HepG2 (cell line): ENCODE data around the gene HEXIM1. TPM values are rescaled to one million over a fixed set of nuclear protein-coding genes. Genes with fewer than 3 reads are reported as not detected.

Experiments
- AHR ChIP-seq: IDR thresholded peaks from 2 replicates; pipeline ENCODE4 v1.6.1; 2018; ENCODE audit warnings: missing genetic modification reagents, missing compliant biosample characterization
- ATAD3A ChIP-seq: sonication (generic); formaldehyde crosslinking; IDR thresholded peaks from 2 replicates; pipeline ENCODE4 v1.4.0; 2020; ENCODE audit warnings: missing genetic modification reagents
- ATF3 ChIP-seq: sonication (generic); formaldehyde crosslinking; IDR thresholded peaks from 2 replicates; pipeline ENCODE4 v1.4.0; 2020; ENCODE audit warnings: missing genetic modification reagents
- BCL3 ChIP-seq: sonication (generic); formaldehyde crosslinking; IDR thresholded peaks from 2 replicates; pipeline ENCODE4 v1.5.1; 2020; ENCODE audit warnings: mild to moderate bottlenecking, missing genetic modification reagents, moderate library complexity
- BRCA1 ChIP-seq: sonication (generic); formaldehyde crosslinking; IDR thresholded peaks from 2 replicates; pipeline ENCODE4 v1.4.0; 2020; ENCODE audit warnings: missing genetic modification reagents
- ESRRA ChIP-seq: sonication (generic); formaldehyde crosslinking; IDR thresholded peaks from 2 replicates; pipeline ENCODE4 v1.5.1; 2020; ENCODE audit warnings: mild to moderate bottlenecking, low read depth, missing genetic modification reagents
- ETV5 ChIP-seq: IDR thresholded peaks from 2 replicates; pipeline ENCODE4 v1.6.1; 2018; ENCODE audit warnings: missing biosample characterization, missing genetic modification reagents, inconsistent platforms, borderline replicate concordance
- FOXO1 ChIP-seq: sonication (generic); formaldehyde crosslinking; IDR thresholded peaks from 2 replicates; pipeline ENCODE4 v1.4.0; 2020; ENCODE audit warnings: missing genetic modification reagents
- FOXP1 ChIP-seq, 2 experiments: fragments of 450-650 bp in 1 of 2; IDR thresholded peaks; 2 replicates each; pipeline ENCODE4 v1.6.1; 2017 to 2018; ENCODE audit warnings: antibody characterized with exemption in 1 of 2
- RBAK ChIP-seq: sonication (generic); formaldehyde crosslinking; IDR thresholded peaks from 2 replicates; pipeline ENCODE4 v1.5.1; 2020; ENCODE audit warnings: mild to moderate bottlenecking, missing genetic modification reagents
- RBFOX2 ChIP-seq: fragments of 200-400 bp; formaldehyde crosslinking; IDR thresholded peaks from 2 replicates; pipeline ENCODE4 v1.6.1; 2017; ENCODE audit warnings: low read depth, mild to moderate bottlenecking, low read length
- SMAD3 ChIP-seq: sonication (generic); formaldehyde crosslinking; IDR thresholded peaks from 2 replicates; pipeline ENCODE4 v1.4.0; 2020; ENCODE audit warnings: missing genetic modification reagents
- SNRNP70 ChIP-seq: fragments of 200-400 bp; formaldehyde crosslinking; IDR thresholded peaks from 2 replicates; pipeline ENCODE4 v1.6.1; 2017; ENCODE audit warnings: mild to moderate bottlenecking, low read depth, low read length, moderate library complexity
- SOX13 ChIP-seq, 3 experiments: fragments of 450-650 bp in 1 of 3; sonication (generic) in 1 of 3; formaldehyde crosslinking in 1 of 3; IDR thresholded peaks in 2 of 3; conservative IDR thresholded peaks in 1 of 3; 2 replicates each; pipeline versions ENCODE4 v1.5.0 to v1.6.1; 2016 to 2020; ENCODE audit warnings: antibody characterized with exemption in 1 of 3, mild to moderate bottlenecking in 1 of 3, missing compliant biosample characterization in 1 of 3, missing genetic modification reagents in 1 of 3, moderate library complexity in 1 of 3
- TCF7L2 ChIP-seq: IDR thresholded peaks from 2 replicates; pipeline ENCODE4 v1.6.1; 2011; ENCODE audit warnings: mild to moderate bottlenecking, low read depth, low read length, moderate library complexity
- YEATS2 ChIP-seq: sonication (generic); formaldehyde crosslinking; IDR thresholded peaks from 2 replicates; pipeline ENCODE4 v1.4.0; 2020; ENCODE audit warnings: missing genetic modification reagents, borderline replicate concordance
- ZBTB42 ChIP-seq: sonication (generic); formaldehyde crosslinking; IDR thresholded peaks from 2 replicates; pipeline ENCODE4 v1.5.0; 2020; ENCODE audit warnings: mild to moderate bottlenecking, missing genetic modification reagents
- ZEB1 ChIP-seq: IDR thresholded peaks from 2 replicates; pipeline ENCODE4 v1.6.1; 2012; ENCODE audit warnings: mild to moderate bottlenecking, low read depth, inconsistent platforms; ENCODE audit not compliant: insufficient replicate concordance
- ZNF10 ChIP-seq: sonication (generic); formaldehyde crosslinking; IDR thresholded peaks from 2 replicates; pipeline ENCODE4 v1.4.0; 2020; ENCODE audit warnings: mild to moderate bottlenecking, low read depth, missing genetic modification reagents, borderline replicate concordance
- ZNF205 ChIP-seq: IDR thresholded peaks from 2 replicates; pipeline ENCODE4 v1.6.1; 2018; ENCODE audit warnings: missing biosample characterization, missing genetic modification reagents
- ZNF253 ChIP-seq: sonication (generic); formaldehyde crosslinking; IDR thresholded peaks from 2 replicates; pipeline ENCODE4 v1.8.0; 2022; ENCODE audit warnings: mild to moderate bottlenecking, missing genetic modification reagents, borderline replicate concordance
- ZNF3 ChIP-seq: IDR thresholded peaks from 2 replicates; pipeline ENCODE4 v1.7.0; 2017; ENCODE audit warnings: inconsistent platforms
- ZNF33B ChIP-seq: sonication (generic); formaldehyde crosslinking; IDR thresholded peaks from 2 replicates; pipeline ENCODE4 v1.5.1; 2020; ENCODE audit warnings: mild to moderate bottlenecking, missing genetic modification reagents
- ZNF557 ChIP-seq: sonication (generic); formaldehyde crosslinking; IDR thresholded peaks from 2 replicates; pipeline ENCODE4 v1.4.0; 2020; ENCODE audit warnings: missing genetic modification reagents
- ZNF577 ChIP-seq: sonication (generic); formaldehyde crosslinking; IDR thresholded peaks from 2 replicates; pipeline ENCODE4 v1.4.0; 2020; ENCODE audit warnings: mild to moderate bottlenecking, low read depth, missing genetic modification reagents, borderline replicate concordance
- ZNF704 ChIP-seq: sonication (generic); formaldehyde crosslinking; IDR thresholded peaks from 2 replicates; pipeline ENCODE4 v1.8.1; 2023; ENCODE audit warnings: mild to moderate bottlenecking, inconsistent platforms, moderate library complexity, missing genetic modification reagents, borderline replicate concordance
- ZNF710 ChIP-seq: sonication (generic); formaldehyde crosslinking; IDR thresholded peaks from 2 replicates; pipeline ENCODE4 v1.5.0; 2020; ENCODE audit warnings: mild to moderate bottlenecking, missing genetic modification reagents, borderline replicate concordance
- polyA plus RNA-seq, 8 experiments: library from polyadenylated mRNA; depleted of rRNA in 3 of 8; stranded (reverse) in 7 of 8; unstranded in 1 of 8; fragments of >200 nt; fragmentation: Illumina TruSeq in 4 of 8; extraction: Trizol in 4 of 8; gene quantifications; 2 replicates each; pipeline versions ENCODE4 v1.2.1 to v1.2.3, GENCODE V29; 2011 to 2016; ENCODE audit warnings: low read depth in 4 of 8, missing spikeins in 1 of 8, mixed read lengths in 1 of 8; ENCODE audit not compliant: insufficient read depth in 1 of 8
- total RNA-seq, 5 experiments: library from RNA; depleted of rRNA; stranded (reverse); fragments of >200 nt; fragmentation: Illumina TruSeq; extraction: Trizol; gene quantifications; 2 replicates each; pipeline ENCODE4 v1.2.3, GENCODE V29; 2016; ENCODE audit warnings: low read depth in 1 of 5

HEXIM1 gene
- total and polyA plus RNA-seq, 2 of the 13 experiments (the other 11 are each of a cell fraction or from before 2014, with no cell fraction given): 10.5 to 16.6 TPM

GRCh38 chr17:45149037-45149668, 878 bp downstream of the HEXIM1 start (continued):
- TF ChIP-seq ZBTB42 (CRISPR knock-in tag) (no peak), FOXO1 (CRISPR knock-in tag) (peak; percentile 50), ETV5 (peak; percentile 48), ZNF557 (peak; percentile 87; the same call in 1 of the 2 replicates), RBFOX2 (no peak; the same call in 1 of the 2 replicates), ZNF253 (CRISPR knock-in tag) (no peak), ZNF33B (no peak), ZNF10 (no peak), ATF3 (peak; percentile 52; the same call in 1 of the 2 replicates), ZNF3 (no peak), ESRRA (CRISPR knock-in tag) (no peak), ZNF577 (CRISPR knock-in tag) (no peak), SNRNP70 (no peak), RBAK (CRISPR knock-in tag) (no peak), ZEB1 (no peak), BRCA1 (CRISPR knock-in tag) (no peak), ATAD3A (CRISPR knock-in tag) (no peak), ZNF704 (CRISPR knock-in tag) (no peak), TCF7L2 (no peak), SMAD3 (CRISPR knock-in tag) (0 out of 2 replicates have a peak, but pooled peaks have one; percentile 29), ZNF205 (CRISPR knock-in tag) (peak; percentile 46), SOX13 (IDR thresholded peaks at IDR 0.05) (no peak), SOX13 (CRISPR knock-in tag; conservative IDR thresholded peaks at IDR 0.05 in 1 of 2, IDR thresholded peaks at IDR 0.05 in 1 of 2) (peak in 1 of 2 experiments; percentile 64; a peak in 1 of 4 replicates), FOXP1 (IDR thresholded peaks at IDR 0.05) (no peak), FOXP1 (CRISPR knock-in tag; IDR thresholded peaks at IDR 0.05) (no peak), AHR (CRISPR knock-in tag) (no peak), YEATS2 (no peak), ZNF710 (CRISPR knock-in tag) (no peak), BCL3 (CRISPR knock-in tag) (no peak)
